Small intestine (tissue), 7 donors: Measurements from ENCODE around the gene SFXN2. TPM values are rescaled to one million over a fixed set of nuclear protein-coding genes. Genes with fewer than 3 reads are reported as not detected.
"Not testable (repeated sequence)": the region's sequence is repeated elsewhere in the genome, so short reads cannot be mapped to it uniquely, and the experiment has no call there.

Experiments used
- DNase-seq, 2 donors: peaks; one replicate each; pipeline versions ENCODE4 v3.0.0 to v3.0.0-alpha.2; 2013
- FAIRE-seq: peaks from 2 replicates; lab custom pipeline; 2012; peaks lifted over from hg19 to GRCh38; lab: Jason Lieb, UNC
- H3K27ac ChIP-seq, 3 donors: one replicate each; pipeline ENCODE4 v1.5.1; 2013; ENCODE audit warnings: low read length in 2 of 3, mild to moderate bottlenecking in 2 of 3, control low read depth in 1 of 3, inconsistent platforms in 1 of 3, low read depth in 1 of 3, moderate library complexity in 1 of 3
- H3K27me3 ChIP-seq, 3 donors: one replicate each; pipeline ENCODE4 v1.6.1; 2013; ENCODE audit warnings: low read length in 3 of 3, inconsistent platforms in 1 of 3; ENCODE audit not compliant: control insufficient read depth in 3 of 3, insufficient read depth in 3 of 3
- H3K36me3 ChIP-seq, 3 donors: one replicate each; pipeline ENCODE4 v1.6.1; 2013; ENCODE audit warnings: low read length in 3 of 3, inconsistent platforms in 1 of 3, low read depth in 1 of 3, mild to moderate bottlenecking in 1 of 3, moderate library complexity in 1 of 3; ENCODE audit not compliant: control insufficient read depth in 3 of 3, insufficient read depth in 2 of 3
- H3K4me1 ChIP-seq, 3 donors: one replicate each; pipeline ENCODE4 v1.6.1; 2013; ENCODE audit warnings: low read length in 2 of 3, inconsistent platforms in 1 of 3, low read depth in 1 of 3, mild to moderate bottlenecking in 1 of 3, moderate library complexity in 1 of 3; ENCODE audit not compliant: control insufficient read depth in 3 of 3, insufficient read depth in 2 of 3
- H3K4me3 ChIP-seq, 3 donors: one replicate each; pipeline ENCODE4 v1.5.1; 2013; ENCODE audit warnings: low read length in 3 of 3, control low read depth in 1 of 3, inconsistent platforms in 1 of 3, low read depth in 1 of 3, mild to moderate bottlenecking in 1 of 3, moderate library complexity in 1 of 3
- H3K9me3 ChIP-seq, 2 donors: one replicate each; pipeline ENCODE4 v1.6.1; 2013; ENCODE audit warnings: low read depth in 1 of 2, low read length in 1 of 2; ENCODE audit not compliant: control insufficient read depth in 2 of 2, insufficient read depth in 1 of 2
- WGBS, 3 donors: extraction: QIAGEN DNeasy Blood & Tissue Kit; methylation state at CpG; one replicate each; pipeline ENCODE4 v1.1.7; 2013; 5-methylcytosine and 5-hydroxymethylcytosine counted together
- polyA plus RNA-seq, 4 donors: library from polyadenylated mRNA; stranded (reverse) in 3 of 4; unstranded in 1 of 4; fragments of 200-250 nt in 3 of 4; fragments of 120-200 nt in 1 of 4; gene quantifications; one replicate each; pipeline versions ENCODE4 v1.2.1 to v1.2.3, GENCODE V29; 2013
- donor health status: healthy with polysubstance abuse.
- donor health status: control.
- donor health status: control.
- donor health status: Bipolar disorder and iron deficiency.
- donor health status: healthy.

SFXN2 gene
- polyA plus RNA-seq, 4 donors = 2.0 to 31.2 (median 10.9) TPM

DNA sequence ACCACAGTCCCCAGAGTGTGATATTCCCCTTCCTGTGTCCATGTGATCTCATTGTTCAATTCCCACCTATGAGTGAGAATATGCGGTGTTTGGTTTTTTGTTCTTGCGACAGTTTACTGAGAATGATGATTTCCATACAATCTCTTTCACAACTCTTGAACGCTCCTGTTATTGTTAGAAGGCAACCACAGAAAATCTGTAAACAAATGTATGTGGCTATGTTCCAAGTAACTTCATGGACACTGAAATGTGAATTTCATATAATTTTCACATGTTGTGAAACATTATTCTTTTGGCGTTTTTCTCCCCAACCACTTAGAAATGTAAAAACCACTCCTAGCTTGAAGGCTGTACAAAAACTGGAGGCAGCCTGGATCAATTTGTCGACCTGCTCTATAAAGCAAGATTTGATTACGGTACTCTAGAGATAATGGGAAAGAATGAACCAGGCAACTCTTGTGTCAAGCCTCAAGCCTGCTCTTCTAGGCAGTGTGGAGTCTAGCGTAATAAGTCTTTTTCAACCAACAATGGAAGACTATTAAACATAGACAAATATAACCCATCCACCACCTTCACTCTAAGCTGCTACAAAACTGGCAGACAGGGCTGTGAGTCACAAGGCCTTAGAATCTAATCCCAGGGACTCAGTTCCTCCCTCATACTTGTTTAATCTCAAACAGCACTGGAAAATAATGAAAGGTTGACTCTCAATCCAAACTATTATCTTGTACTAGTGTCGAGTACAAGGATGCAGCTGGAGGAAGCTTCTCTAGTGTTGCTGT lies 23.0 kb upstream of the SFXN2 start:
- FAIRE-seq (no peak), DNase-seq (no peak)
- Histone ChIP-seq H3K4me3 (no peak overlapping the region), H3K36me3 (peaks cover 0 to 12% (median 0%) of the 10 kb centered on the region in 3 donors), H3K27me3 (no peaks in the 10 kb centered on the region), H3K9me3 (peaks cover 0 to under 1% of the 10 kb centered on the region in 2 donors), H3K27ac (no peak overlapping the region), H3K4me1 (no peaks in the 10 kb centered on the region)
- WGBS, 3 donors = 74 to 90% (median 87%) methylated on average over 8 of the region's 8 CpGs

DNA sequence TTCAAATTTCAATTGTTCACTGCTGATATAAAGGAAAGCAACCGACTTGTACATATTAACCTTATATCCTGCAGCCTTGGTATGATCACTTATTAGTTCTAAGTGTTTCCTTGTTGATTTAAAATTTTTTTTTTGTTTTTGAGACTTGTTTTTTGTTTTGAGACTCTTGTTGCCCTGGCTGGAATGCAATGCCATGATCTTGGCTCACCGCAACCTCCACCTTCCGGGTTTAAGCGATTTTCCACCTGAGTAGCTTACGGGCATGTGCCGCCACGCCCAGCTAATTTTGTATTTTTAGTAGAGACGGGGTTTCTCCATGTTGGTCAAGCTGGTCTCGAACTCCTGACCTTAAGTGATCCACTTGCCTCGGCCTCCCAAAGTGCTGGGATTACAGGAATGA lies 19.0 kb upstream of the SFXN2 start:
- H3K27ac ChIP-seq, H3K4me3 ChIP-seq, H3K4me1 ChIP-seq, FAIRE-seq, H3K27me3 ChIP-seq, DNase-seq, H3K9me3 ChIP-seq: not testable (repeated sequence)
- H3K36me3 ChIP-seq = peaks cover 0 to 12% (median 0%) of the 10 kb centered on the region in 3 donors
- 95 to 98% (median 96%) methylated on average over 10 of the region's 10 CpGs for WGBS, 3 donors

DNA sequence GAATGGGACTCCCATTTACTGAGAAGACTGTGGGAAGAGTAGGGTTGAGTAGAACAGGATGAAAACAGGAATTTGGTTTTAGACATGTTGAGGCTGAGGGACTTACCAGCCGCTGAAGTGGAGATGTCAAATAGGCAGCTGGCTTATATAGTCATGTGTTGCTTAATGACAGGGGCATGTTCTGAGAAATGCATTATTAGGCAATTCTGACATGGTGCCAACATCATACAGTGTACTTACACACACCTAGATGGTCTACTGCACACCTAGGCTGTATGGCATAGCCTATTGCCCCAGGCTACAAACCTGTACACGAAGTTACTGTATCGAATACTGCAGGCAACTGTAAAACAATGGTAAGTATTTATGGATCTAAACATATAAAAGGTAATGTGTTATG lies 17.7 kb upstream of the SFXN2 start:
- WGBS, 3 donors = 96 to 97% (median 97%) methylated on average over 3 of the region's 3 CpGs
- Histone ChIP-seq H3K36me3 (peaks cover 0 to 14% (median 0%) of the 10 kb centered on the region in 3 donors), H3K27ac (no peak overlapping the region), H3K4me3 (no peak overlapping the region), H3K4me1 (no peaks in the 10 kb centered on the region), H3K27me3 (no peaks in the 10 kb centered on the region), H3K9me3 (peaks cover 0 to 2% of the 10 kb centered on the region in 2 donors)
- DNase-seq = no peak
- no peak for FAIRE-seq

DNA sequence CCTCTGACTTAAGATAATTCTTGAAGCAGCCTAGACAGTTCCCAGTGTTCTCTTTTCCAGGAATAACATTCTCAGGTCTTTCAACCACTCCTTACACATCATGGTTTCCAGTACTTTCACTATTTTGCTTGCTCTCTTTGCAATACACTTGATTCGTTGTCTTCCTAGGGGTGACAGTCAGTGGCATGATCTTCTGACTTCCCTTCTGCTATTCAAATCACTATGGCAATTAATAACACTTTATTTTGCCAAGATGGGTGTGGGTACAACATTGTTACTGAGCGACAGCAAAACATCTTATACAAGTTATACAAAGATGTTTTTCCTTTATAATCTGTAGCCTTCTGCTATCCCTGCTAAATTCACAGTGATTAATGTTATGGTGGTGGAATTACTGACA lies 15.5 kb upstream of the SFXN2 start:
- H3K36me3 ChIP-seq = peaks cover 0 to 14% (median 0%) of the 10 kb centered on the region in 3 donors
- H3K9me3 ChIP-seq = peaks cover 0 to 2% of the 10 kb centered on the region in 2 donors
- 85 to 88% (median 88%) methylated on average over 2 of the region's 2 CpGs for WGBS, 3 donors
- H3K4me3 ChIP-seq = no peak overlapping the region
- DNase-seq (no peak), FAIRE-seq (no peak)
- no peaks in the 10 kb centered on the region for H3K4me1 ChIP-seq
- H3K27ac ChIP-seq = no peak overlapping the region
- H3K27me3 ChIP-seq = no peaks in the 10 kb centered on the region

DNA sequence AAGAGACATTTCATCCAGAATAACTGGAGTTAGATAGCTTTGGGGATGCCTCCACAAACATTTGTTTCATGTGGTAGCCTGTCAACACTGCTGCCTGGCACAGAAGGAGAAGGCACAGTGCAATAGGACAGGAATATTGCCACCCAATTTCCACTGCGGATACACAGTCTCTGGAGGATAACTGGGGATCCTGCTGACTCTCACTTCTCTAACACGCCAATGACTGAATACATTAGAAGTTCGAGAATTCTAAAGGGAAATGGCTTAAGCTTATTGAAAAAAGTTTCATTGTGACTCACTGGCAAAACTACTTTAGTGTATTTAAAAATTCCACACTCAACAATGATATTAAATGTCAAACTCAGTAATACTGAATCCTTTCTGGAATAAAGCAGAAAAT lies 13.2 kb upstream of the SFXN2 start:
- WGBS, 3 donors = 74 to 90% (median 83%) methylated on average over 3 of the region's 3 CpGs
- peaks cover 0 to 2% of the 10 kb centered on the region in 2 donors for H3K9me3 ChIP-seq
- FAIRE-seq (no peak), DNase-seq (no peak)
- no peak overlapping the region for H3K4me3 ChIP-seq
- no peaks in the 10 kb centered on the region for H3K27me3 ChIP-seq
- peaks cover 0 to 11% (median 0%) of the 10 kb centered on the region in 3 donors for H3K36me3 ChIP-seq
- H3K4me1 ChIP-seq = no peaks in the 10 kb centered on the region
- H3K27ac ChIP-seq = no peak overlapping the region

- 95 to 99% (median 99%) methylated on average over 3 of the region's 3 CpGs for WGBS, 3 donors
Measured at GRCh38 chr10:102701796-102702195, 12.6 kb upstream of the SFXN2 start.

DNA sequence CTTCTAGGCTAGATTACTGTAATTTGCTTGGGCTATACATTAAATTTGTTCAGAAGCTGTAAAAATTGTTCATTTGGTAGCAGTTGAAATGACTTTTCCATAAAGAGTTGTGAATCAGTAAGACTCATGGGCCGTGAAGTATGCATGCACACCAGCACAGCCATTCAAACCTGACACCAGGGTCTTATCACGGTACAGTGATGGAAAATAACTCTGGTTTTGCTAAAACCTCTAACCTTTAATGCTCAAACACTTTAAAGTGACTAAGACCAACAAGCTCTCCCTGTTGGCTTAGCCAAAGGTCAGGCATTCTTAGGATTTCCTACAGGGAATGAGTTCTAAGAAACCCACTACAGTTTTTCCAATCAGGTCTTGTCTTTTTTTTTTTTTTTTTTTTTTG lies 11.7 kb upstream of the SFXN2 start:
- WGBS, 3 donors = 82 to 92% (median 86%) methylated on average over 2 of the region's 2 CpGs

More at GRCh38 chr10:102701796-102702195, 12.6 kb upstream of the SFXN2 start:
- Histone ChIP-seq H3K4me1 (no peaks in the 10 kb centered on the region), H3K9me3 (no peaks in the 10 kb centered on the region), H3K27ac (no peak overlapping the region), H3K27me3 (no peaks in the 10 kb centered on the region), H3K36me3 (peaks cover 0 to 7% (median 0%) of the 10 kb centered on the region in 3 donors), H3K4me3 (no peak overlapping the region)
- FAIRE-seq (no peak), DNase-seq (no peak)

DNA sequence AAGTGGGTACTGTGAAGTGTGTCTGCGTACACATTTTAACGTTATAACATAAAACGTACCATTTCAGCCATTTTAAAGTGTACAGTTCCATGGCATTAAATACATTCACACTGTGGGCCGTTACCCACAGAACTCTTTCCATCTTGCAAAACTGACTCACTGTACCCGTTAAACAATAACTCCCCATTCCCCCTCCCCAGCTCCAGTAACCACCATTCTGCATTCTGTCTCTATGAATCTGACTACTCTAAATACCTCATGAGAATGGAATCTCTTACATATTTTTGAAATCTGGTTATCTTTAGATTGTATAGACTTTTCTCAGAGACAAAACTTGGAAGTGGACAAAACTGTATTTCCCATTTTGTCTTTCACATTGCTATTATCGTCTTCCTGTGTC lies 9.5 kb upstream of the SFXN2 start:
- Histone ChIP-seq H3K36me3 (peaks cover 0 to 5% (median 0%) of the 10 kb centered on the region in 3 donors), H3K4me3 (no peak overlapping the region), H3K27ac (no peak overlapping the region), H3K9me3 (no peaks in the 10 kb centered on the region), H3K27me3 (no peaks in the 10 kb centered on the region), H3K4me1 (no peaks in the 10 kb centered on the region)
- no peak for DNase-seq
- FAIRE-seq = no peak
- 80 to 89% (median 84%) methylated on average over 6 of the region's 6 CpGs for WGBS, 3 donors

More for the DNA sequence above, 11.7 kb upstream of the SFXN2 start:
- no peak overlapping the region for H3K27ac ChIP-seq
- no peaks in the 10 kb centered on the region for H3K27me3 ChIP-seq
- H3K4me1 ChIP-seq = no peaks in the 10 kb centered on the region
- no peak for DNase-seq
- no peak for FAIRE-seq
- no peak overlapping the region for H3K4me3 ChIP-seq
- H3K9me3 ChIP-seq = no peaks in the 10 kb centered on the region
- H3K36me3 ChIP-seq = peaks cover 0 to 7% (median 0%) of the 10 kb centered on the region in 3 donors
